Activated CD4-positive, alpha-beta T cell treated with anti-CD3 and anti-CD28 coated beads, Interleukin-2, amount 50 U/mL, for 4 hours (primary cell): ENCODE measurements around the gene STXBP2.

Experiments used
- DNase-seq, 2 experiments: peaks; one replicate each; pipeline ENCODE4 v3.0.0-alpha.2; 2020

Gene STXBP2

DNA sequence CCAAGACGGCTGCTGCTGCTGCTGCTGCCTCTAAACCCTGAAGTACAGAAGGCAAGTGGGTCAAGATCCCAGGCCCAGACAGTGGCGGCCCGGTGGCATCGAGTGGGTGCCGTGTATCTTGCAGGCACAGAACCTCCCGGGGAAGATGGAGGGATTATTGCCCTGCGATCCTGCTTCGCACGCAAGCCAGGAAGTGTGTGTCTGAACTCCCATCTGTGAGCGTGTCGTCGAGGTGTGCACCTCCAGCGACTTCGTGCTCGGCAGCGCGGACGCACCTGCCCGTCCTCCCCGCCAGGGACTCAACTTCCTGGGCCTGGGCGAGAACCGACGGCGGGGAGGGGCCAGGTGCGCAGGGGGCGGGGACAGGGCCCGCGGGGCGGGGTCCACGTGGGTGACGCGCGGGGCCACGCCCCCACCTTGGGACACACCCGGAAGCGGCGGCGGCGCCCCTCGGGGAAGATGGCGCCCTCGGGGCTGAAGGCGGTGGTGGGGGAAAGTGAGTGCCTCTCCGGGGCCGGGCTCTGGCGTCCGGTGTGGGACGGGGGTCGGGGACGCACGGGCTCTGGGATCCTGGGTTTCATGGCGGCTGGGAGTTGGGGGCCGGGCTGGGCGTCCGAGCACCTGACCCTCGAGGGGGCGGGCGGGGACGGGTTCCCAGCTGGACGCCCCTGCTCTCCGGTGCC, at the start of gene STXBP2:
Gene STXBP2, plus strand, starts transcription at position 420 of the 683 bp plus-strand sequence. Its CDS starts 40 bp downstream, at position 460.
- DNase-seq, result peak; percentile 89

- no peak for DNase-seq
Measured at GRCh38 chr19:7589822-7590221, 47.1 kb upstream of the STXBP2 start.

- no peak for DNase-seq
Measured at GRCh38 chr19:7590256-7590655, 46.7 kb upstream of the STXBP2 start.

- peak; percentile 12 to 14 for DNase-seq
Measured at GRCh38 chr19:7595466-7596133, 41.3 kb upstream of the STXBP2 start, which contains the start of gene CAMSAP3. Gene CAMSAP3, plus strand, starts transcription at chr19:7595863. Its CDS starts 140 bp downstream, at chr19:7596003.

GRCh38 chr19:7596211-7596937, 40.5 kb upstream of the STXBP2 start:
- DNase-seq, result no peak

DNA sequence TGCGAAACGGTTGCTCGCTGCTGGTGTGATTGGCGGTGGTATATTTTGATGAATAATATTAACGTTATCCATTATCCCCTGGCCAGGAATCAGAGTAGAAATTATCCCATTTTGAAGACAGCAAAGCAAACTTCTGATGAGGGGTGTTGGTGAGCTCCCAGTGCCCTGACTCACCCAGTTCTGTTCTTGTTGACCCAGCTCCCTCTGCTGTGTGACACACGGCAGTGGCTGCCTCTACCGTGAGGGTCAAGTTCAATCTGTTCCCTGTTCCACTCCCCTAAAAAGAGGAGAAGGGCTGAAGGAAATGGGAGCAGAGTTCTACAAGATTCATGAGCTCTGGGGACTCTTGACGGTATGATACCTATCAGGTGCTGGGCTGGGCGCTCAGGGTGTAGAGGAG, 39.2 kb upstream of the STXBP2 start:
- no peak for DNase-seq

DNA sequence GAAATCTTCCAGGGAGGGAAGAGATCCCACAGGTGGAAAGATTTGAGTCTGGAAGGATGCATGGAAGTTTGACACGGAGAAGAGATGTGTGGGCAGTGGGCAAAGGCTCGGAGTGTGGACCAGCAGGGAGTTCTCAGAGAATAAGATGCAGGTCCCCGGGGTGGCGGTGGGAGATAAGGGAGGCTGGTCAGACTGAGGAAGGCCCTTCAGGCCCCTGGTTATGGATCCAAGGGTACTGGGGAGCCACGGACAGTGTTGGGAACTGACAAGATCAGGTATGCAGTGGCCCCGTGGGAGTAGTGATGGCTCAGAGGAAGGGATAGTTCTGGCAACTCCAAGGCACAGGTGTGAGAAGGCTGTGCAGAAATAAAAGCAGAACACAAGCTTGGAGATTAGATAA, 38.7 kb upstream of the STXBP2 start:
- DNase-seq, result no peak

- no peak for DNase-seq
Measured at GRCh38 chr19:7600721-7601120, 36.2 kb upstream of the STXBP2 start.

GRCh38 chr19:7602240-7602934, 34.5 kb upstream of the STXBP2 start:
- DNase-seq, result no peak

DNA sequence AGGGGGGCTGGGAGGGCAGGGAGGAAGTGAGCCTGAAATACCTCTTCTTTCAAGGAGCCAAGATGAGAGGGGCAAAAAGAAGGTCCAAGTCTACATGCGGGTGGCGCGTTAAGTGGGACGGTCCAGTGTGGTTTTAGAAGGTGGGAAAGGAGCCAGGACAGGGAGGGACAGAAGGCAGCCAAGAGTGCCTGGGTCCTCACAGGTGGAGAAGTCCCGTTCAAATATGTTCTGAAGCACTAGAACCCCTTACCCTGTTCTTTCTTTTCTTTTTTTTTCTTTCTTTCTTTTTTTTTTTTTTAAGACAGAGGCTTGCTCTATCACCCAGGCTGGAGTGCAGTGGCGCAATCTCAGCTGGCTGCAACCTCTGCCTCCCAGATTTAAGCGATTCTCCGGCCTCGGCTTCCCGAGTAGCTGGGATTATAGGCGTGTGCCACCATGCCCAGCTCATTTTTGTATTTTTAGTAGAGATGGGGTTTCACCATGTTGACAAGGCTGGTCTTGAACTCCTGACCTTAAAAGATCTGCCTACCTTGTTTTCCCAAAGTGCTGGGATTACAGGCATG, 33.9 kb upstream of the STXBP2 start:
- DNase-seq, result no peak

DNA sequence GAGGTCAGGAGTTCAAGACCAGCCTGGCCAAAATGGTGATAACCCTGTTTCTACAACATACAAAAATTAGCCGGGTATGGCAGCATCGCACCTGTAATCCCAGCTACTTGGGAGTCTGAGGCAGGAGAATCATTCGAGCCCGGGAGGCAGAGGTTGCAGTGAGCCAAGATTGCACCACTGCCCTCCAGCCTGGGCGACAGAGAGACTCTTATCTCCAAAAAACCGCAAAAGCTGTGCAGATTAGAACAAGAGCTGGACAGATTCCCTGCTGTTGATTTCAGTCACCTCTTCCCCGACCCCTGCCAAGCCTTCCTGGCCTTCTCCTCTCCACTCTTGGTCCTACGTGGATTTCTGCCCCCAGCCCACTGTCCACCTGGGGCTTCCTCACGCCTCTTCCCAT, 33.0 kb upstream of the STXBP2 start:
- no peak for DNase-seq

DNA sequence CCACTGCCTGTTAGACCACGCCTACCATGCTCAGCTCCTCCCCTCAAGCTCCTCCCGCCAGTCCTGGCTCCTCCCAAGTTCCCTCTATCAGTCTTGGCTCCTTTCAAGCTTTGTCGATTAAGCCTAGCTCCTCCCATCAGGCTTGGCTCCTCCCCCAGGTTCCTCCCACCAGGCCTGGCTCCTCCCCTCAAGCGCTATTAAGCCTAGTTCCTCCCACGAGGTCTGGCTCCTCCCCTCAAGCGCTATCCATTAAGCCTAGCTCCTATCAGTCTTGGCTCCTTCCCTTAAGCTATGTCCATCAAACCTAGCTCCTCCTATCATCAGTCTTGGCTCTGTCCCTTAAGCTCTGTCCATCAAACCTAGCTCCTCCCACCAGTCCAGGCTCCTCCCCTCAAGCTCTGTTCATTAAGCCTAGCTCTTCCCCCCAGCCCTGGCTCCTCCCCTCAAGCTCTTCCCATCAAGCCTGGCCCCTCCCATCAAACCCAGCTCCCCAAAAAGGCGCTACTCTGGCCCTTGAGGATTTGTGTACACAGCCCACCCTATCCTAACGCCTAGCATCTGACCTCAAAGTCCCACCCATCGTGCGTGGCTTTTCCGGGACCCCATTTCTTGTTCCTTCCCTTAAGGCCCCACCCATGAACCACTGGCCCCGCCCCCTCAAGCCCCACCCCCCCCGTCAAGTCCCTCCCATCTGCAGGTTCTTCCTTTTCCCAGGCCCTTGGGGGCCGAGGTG, 31.3 kb upstream of the STXBP2 start:
- DNase-seq, result no peak

GRCh38 chr19:7606289-7606688, 30.6 kb upstream of the STXBP2 start:
- no peak for DNase-seq

DNA sequence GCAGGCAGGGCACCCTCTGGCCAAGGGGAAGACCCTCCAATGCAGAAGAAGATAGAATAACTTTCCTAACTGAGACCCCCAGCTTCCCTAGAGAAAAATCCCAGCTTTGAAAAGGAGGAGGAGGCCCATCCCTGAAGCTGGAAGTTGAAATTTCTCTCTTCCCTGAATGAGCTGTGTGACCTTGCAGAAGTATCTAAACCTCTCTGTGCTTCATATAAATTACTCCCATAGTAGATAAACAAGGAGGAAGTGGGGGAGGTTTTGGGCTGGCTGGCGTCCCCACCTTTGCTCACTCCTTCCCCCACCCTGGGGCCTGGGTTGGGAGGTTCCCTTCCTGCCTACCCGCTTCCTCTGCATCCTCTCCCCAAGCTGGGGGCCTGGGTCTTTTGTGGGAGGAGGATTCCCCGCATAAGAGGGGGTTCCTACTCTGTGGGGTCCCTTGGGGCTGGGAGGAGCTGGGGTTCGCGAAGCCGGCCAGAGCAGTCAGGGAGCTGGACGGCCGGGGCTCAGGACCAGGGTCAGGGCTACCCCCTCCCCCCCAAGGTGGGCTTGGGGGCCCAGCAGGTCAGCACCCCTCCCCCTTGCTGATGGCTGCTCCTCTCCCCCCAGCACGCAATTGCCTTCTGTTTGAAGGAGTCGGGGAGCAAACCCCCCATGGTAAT, 29.6 kb upstream of the STXBP2 start:
- no peak for DNase-seq

- DNase-seq, result no peak
Measured at GRCh38 chr19:7607874-7608560, 28.9 kb upstream of the STXBP2 start.

GRCh38 chr19:7610491-7611240, 26.2 kb upstream of the STXBP2 start:
- no peak for DNase-seq

GRCh38 chr19:7611541-7612279, 25.2 kb upstream of the STXBP2 start:
- no peak for DNase-seq

DNA sequence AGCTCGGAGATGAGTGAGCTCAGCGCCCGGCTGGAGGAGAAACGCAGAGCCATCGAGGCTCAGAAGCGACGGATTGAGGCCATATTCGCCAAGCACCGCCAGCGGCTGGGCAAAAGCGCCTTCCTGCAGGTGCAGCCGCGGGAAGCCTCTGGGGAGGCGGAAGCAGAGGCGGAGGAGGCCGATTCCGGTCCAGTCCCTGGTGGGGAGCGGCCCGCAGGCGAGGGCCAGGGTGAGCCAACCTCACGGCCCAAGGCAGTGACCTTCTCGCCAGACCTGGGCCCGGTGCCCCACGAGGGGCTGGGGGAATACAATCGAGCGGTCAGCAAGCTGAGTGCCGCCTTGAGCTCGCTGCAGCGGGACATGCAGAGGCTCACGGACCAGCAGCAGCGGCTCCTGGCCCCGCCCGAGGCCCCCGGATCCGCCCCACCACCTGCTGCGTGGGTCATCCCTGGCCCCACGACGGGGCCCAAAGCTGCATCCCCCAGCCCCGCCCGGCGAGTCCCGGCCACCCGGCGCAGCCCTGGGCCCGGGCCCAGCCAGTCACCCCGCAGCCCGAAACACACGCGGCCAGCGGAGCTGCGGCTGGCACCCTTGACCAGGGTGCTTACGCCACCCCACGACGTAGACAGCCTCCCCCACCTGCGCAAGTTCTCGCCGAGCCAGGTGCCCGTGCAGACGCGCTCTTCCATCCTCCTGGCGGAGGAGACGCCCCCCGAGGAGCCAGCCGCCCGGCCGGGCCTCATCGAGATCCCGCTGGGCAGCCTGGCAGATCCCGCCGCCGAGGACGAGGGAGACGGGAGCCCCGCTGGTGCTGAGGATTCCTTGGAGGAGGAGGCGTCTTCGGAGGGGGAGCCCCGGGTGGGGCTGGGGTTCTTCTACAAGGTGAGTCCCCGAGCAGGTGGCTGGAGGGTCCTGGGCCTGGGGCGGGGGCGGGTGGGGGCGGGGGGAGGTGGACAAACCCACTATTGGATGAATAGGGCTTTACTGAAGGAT, 24.3 kb upstream of the STXBP2 start:
- no peak for DNase-seq
